Measurements from ENCODE around the gene AFM.

AFM gene

GRCh38 chr4:73450398-73451004 lies 31.0 kb upstream of the AFM start:
- DNase-seq, result no peak

DNA sequence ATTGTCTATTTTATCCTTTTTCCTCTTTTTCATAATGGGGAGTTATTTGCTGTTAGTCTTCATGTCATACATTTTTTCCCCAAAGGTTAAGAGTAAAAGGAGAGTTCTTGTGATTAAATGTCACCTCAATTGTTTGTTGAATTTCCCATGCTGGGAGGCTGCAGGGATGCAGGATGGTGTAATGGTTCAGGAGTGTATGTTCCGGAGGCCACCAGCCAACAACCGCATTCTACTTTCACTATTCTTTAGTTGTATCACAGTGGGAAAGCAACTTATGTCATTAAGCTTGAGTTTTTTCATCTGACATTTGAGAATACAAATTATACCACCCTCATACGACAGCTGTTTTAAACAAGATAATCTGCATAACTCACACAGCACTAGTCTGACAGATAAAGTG lies 30.1 kb upstream of the AFM start:
- no peak for DNase-seq

- DNase-seq, result no peak
Measured at GRCh38 chr4:73451981-73452747, 29.4 kb upstream of the AFM start.

- DNase-seq, result no peak
Measured at GRCh38 chr4:73452953-73453700, 28.4 kb upstream of the AFM start.

DNA sequence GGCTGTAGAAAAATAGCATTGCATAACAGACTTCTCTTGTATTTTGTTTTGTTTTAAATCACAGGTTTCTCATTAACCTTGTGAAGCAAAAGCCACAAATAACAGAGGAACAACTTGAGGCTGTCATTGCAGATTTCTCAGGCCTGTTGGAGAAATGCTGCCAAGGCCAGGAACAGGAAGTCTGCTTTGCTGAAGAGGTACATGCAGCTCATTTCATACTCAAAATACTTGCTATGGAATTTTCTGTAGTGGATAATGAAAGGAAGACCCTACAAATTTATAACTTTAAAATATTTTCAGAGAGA lies 27.9 kb upstream of the AFM start:
- DNase-seq, result no peak

DNA sequence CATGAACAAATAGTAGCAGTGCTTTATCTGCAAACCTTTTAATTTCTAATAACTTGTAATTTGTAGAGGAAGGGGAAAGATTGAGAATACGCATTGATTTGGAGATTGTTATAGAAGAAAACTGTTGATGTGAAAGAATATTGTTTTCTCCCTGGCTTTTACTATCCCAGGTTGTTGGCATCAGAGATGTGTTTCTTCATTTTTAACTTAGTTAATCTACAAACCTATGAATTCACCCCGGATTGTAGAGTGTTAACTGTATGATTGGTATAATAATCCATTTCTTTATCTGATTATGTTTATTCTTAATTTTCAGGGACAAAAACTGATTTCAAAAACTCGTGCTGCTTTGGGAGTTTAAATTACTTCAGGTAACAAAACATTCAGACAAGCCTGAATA lies 26.6 kb upstream of the AFM start:
- no peak for DNase-seq

- DNase-seq, result no peak
Measured at GRCh38 chr4:73456177-73457022, 25.1 kb upstream of the AFM start.

DNA sequence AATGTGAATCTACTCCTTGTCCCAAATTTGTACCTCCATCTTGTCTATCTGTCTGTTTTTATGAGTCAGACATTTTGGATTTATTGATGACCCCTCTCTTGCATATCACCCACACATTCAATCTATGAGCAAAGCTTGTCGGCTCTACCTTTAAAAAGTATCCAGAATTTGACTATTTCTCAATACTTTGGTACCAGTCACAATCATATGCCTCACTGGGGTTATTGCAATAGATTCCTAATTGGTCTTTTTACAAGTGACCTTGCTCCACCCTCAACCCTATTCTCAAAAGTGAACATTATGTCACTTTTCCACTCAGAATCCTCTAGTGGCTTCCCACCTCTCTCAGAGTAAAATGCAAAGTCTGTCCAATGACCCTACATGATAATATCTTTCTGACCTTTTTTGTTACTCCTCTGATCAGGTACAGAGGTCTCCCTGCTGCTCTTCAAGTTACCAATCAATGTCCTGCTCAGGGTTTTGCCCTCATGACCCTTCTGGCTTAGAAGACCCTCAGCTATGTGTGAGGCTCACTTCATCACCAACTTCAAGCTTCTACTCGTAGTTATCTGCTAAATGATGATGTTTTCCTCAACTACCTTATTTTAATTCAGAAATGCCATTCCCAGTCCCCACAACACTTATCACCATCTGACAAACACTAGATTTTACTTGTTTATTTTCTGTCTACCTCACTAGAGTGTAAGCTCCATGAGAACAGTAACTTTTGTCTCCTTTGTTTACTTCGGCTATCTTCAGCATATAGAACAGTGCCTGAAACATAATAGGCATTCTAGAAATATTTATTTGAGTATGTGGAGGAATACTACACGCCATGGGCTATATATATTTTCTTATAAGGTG lies 23.1 kb upstream of the AFM start:
- no peak for DNase-seq

GRCh38 chr4:73459048-73459421 lies 22.5 kb upstream of the AFM start:
- DNase-seq, result no peak

DNA sequence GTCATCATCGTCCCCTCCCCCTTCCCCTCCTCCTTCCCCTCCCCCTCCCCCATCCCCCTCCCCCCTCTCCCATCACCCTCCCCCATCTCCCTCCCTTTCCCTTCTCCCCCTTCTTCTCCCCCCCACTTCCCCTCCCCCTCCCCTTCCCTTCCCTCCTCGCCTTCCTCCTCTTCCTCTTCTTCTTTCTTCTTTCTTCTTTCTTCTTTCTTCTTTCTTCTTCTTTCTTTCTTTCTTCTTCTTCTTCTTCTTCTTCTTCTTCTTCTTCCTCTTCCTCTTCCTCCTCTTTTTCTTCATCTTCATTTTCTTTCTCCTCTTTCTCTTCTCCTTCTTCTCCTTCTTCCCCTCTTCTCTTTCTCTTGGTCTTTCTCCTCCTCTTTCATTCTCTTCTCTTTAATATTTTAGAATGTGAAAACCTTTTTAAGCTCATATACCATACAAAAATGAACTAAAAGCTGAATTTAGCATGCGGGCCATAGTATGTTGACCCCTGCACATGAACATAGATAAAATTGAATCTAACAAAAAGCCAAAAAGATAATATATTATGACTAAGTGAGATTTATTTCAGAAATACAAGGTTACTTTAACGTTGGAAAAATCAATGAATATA lies 20.5 kb upstream of the AFM start:
- DNase-seq, result no peak

- DNase-seq, result no peak
Measured at GRCh38 chr4:73468170-73468569, 13.4 kb upstream of the AFM start.

GRCh38 chr4:73470728-73471127 lies 10.8 kb upstream of the AFM start:
- DNase-seq, result no peak

- DNase-seq, result no peak
Measured at GRCh38 chr4:73477176-73477575, 4.4 kb upstream of the AFM start.

- DNase-seq, result no peak
Measured at GRCh38 chr4:73479323-73479722, 2.2 kb upstream of the AFM start.

DNA sequence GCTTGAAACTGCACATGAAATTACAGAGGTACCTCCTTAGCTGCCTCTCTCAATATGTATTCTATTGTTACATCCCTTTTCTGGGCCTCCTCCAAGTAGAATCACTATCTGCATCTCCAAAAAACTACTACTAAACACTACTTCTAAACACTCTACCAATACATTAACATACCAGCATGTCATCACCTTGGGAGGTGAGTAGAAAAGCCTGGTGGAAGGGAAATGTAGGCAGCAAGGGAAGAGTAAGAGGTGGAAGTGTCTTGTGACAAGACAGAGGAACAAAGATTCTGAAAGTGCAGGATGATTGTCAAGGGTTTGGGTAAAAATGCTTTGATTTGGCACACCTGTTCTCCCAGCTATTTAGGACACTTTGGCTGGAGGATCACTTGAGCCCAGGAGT lies 3.5 kb downstream of the AFM start:
- no peak for DNase-seq

GRCh38 chr4:73485596-73485995 lies 4.1 kb downstream of the AFM start:
- DNase-seq, result no peak

DNA sequence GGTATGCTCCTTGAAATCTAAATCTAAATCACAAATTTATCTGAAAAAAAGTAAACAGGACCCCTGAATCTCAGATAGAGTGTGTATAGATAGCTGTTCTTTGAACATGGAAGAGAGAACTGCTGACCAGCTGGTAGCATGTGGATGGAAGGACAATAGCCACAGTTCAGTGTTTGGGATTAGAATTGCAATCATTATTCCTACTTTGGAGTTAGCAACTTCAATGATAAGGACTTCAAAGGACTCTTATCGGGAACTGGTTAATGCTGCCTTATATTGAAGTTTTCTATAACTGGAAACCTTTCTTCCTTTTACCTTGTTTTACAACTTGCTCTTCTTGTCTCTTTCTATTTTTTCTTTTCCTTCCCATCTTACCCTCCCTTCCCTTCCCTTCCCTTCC lies 5.0 kb downstream of the AFM start:
- DNase-seq, result no peak

GRCh38 chr4:73487233-73487632 lies 5.7 kb downstream of the AFM start:
- DNase-seq, result no peak

DNA sequence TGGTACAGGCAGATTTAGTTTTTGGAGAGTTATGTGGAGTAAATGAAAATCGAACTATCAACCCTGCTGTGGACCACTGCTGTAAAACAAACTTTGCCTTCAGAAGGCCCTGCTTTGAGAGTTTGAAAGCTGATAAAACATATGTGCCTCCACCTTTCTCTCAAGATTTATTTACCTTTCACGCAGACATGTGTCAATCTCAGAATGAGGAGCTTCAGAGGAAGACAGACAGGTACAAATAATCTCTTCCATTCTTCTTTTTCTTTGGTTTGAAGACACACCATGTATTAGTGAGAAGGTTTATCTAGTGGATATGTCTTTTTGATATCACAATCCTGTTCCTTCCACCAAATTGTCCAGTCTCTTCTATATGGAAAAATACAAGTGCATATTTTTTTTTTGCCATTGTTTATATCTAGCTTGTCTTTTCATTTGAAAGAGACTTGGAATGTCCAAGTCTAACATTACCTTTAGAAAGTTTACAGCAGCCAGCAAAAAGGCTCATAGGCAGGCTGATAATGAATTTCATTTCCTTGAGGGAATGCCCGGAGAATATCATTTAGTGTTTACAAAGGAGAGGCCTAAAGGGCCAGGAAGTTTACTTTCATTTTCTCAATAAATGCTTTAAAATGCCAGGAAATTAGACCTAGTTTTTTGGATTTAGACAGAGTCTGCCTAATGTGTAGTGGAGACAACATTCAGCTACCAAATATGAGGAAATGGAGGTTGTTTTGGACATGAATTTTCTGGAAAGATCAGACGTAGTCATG lies 18.6 kb downstream of the AFM start:
- DNase-seq, result no peak

- DNase-seq, result no peak
Measured at GRCh38 chr4:73501664-73502265, 20.2 kb downstream of the AFM start.

- no peak for DNase-seq
Measured at GRCh38 chr4:73505567-73505966, 24.0 kb downstream of the AFM start.

Data from midbrain (tissue), 1 donor.